ENCODE results near the gene COA3.
"Not testable (repeated sequence)": the region's sequence is repeated elsewhere in the genome, so short reads cannot be mapped to it uniquely, and the experiment has no call there.

COA3 gene

DNA sequence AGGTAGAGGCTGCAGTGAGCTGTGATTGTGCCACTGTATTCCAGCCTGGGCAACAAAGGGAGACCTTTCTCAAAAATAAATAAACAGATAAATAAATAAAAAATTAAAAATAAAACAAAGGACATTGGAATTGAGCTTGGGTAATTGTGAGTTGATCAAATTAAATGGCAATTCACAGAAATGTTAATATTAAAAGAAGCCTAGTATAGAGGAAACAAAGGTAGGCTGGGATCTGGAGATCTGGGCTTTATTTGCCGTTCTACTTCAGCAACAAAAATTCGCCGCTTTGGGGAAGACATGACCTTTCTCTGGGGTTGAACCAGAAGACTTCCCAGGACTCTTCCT, 25.6 kb downstream of the COA3 start:
- no peak for ATAC-seq (replicated peaks)
- Mint-ChIP-seq H3K4me1 (ENCODE audit: low read depth in 2 of 2) (peaks cover 10 to 12% of the 10 kb centered on the region in 2 donors), H3K27ac (peak overlapping the region; percentile 98 to 99), H3K4me3 (peak overlapping the region; percentile 100), H3K27me3 (peaks cover 8 to 10% of the 10 kb centered on the region in 2 donors), H3K36me3 (ENCODE audit: insufficient read depth) (peaks cover 27% of the 10 kb centered on the region), H3K9me3 (no peaks in the 10 kb centered on the region)
- no peak for DNase-seq

DNA sequence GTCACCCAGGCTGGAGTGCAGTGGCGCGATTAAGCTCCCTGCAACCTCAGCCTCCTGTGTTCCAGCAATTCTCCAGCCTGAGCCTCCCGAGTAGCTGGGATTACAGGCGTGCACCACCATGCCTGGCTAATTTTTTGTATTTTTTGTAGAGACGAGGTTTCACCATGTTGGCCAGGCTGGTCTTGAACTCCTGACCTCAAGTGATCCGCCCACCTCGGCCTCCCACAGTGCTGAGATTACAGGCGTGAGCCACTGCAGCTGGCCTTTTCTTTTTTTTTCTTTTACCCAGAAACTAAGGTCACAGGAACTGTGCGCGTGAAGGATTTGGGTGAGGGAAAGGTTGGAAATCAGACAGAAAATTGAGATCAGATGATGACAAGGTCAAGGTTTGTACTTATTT, 28.5 kb downstream of the COA3 start:
- ATAC-seq (replicated peaks); H3K27ac Mint-ChIP-seq; H3K4me3 Mint-ChIP-seq; DNase-seq; H3K9me3 Mint-ChIP-seq: not testable (repeated sequence)
- Mint-ChIP-seq H3K36me3 (ENCODE audit: insufficient read depth) (peaks cover 13% of the 10 kb centered on the region), H3K27me3 (peaks cover 26 to 35% of the 10 kb centered on the region in 2 donors), H3K4me1 (ENCODE audit: low read depth in 2 of 2) (peaks cover 10 to 12% of the 10 kb centered on the region in 2 donors)

DNA sequence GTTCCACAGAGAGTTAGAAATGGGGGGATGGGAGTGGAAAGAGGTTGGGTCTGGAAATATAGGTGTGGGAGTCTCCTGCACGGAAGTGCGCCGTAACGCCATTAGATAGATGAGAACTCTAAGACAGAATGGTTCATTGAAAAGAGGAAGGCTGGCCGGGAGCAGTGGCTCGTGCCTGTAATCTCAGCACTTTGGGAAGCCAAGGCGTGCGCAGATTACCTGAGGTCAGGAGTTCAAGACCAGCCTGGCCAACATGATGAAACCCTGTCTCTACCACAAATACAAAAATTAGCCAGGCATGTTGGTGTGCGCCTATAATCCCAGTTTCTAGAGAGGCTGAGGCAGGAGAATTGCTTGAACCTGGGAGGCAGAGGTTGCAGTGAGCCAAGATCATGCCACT, 30.5 kb downstream of the COA3 start:
- Mint-ChIP-seq H3K27me3 (peaks cover 42 to 54% of the 10 kb centered on the region in 2 donors), H3K27ac (peak overlapping the region in 1 of 2 donors; percentile 27)
- H3K9me3 Mint-ChIP-seq; H3K4me1 Mint-ChIP-seq (ENCODE audit: low read depth in 2 of 2); H3K4me3 Mint-ChIP-seq; ATAC-seq (replicated peaks); H3K36me3 Mint-ChIP-seq (ENCODE audit: insufficient read depth); DNase-seq: not testable (repeated sequence)

DNA sequence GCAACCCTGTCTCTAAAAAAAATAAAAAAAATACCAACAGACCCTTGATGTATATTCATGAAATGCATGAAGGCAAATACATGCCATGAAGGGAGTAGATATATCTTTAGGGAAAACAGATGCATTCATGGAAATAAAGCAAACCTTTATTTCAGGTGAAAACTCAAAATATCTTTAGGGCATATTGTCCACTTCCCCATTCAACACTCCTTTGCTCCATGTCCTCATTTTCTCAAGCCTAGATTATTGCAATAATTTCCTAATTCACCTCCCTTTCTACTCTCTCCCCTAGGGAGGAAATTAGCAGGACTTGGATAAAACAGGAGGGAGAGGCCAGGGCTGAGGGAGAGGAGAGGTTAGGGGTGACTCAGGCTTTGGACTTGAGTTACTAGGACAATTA, 31.0 kb downstream of the COA3 start:
- H3K27ac Mint-ChIP-seq = no peak overlapping the region
- H3K4me1 Mint-ChIP-seq (ENCODE audit: low read depth in 2 of 2) = peaks cover 0 to 5% of the 10 kb centered on the region in 2 donors
- ATAC-seq (replicated peaks) (no peak), DNase-seq (no peak)
- no peak overlapping the region for H3K4me3 Mint-ChIP-seq
- H3K36me3 Mint-ChIP-seq (ENCODE audit: insufficient read depth) = peaks cover 10% of the 10 kb centered on the region
- H3K27me3 Mint-ChIP-seq = peaks cover 47 to 59% of the 10 kb centered on the region in 2 donors
- H3K9me3 Mint-ChIP-seq = no peaks in the 10 kb centered on the region

DNA sequence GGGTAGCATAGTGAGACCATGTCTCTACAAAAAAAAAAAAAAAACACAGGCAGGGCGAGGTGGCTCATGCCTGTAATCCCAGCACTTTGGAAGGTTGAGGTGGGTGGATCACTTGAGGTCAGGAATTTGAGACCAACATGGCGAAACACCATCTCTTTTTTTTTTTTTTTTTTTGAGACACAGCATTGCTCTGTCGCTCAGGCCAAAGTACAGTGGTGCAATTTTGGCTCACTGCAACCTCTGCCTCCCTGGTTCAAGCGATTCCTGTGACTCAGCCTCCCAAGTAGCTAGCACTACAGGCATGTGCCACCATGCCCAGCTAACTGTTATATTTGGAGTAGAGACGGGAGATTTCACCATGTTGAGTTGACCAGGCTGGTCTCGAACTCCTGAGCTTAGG, 32.4 kb downstream of the COA3 start:
- Mint-ChIP-seq H3K27me3 (peaks cover 59 to 71% of the 10 kb centered on the region in 2 donors), H3K27ac (no peak overlapping the region), H3K4me3 (no peak overlapping the region), H3K9me3 (no peaks in the 10 kb centered on the region), H3K4me1 (ENCODE audit: low read depth in 2 of 2) (peaks cover 4 to 5% of the 10 kb centered on the region in 2 donors), H3K36me3 (ENCODE audit: insufficient read depth) (peaks cover 6% of the 10 kb centered on the region)
- no peak for DNase-seq
- no peak for ATAC-seq (replicated peaks)

DNA sequence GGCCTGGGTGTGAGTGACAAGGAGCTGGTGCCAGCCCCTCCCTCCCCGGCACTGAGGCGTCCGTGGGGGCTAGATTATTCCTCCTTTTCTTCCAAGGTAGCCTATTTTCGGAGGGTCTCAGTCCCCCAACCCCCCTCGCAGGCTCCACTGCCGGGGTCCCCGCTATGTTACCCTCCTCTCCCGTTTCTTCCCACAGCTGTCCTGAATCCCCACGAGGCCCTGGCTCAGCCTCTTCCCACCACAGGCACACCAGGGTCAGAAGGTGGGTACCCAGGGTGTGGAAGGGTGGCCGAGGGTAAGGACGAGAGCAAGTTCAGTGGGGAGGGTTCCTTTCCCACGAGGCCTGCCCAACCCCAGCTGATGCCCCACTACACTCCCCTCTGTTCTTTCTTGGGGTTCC, 36.9 kb downstream of the COA3 start:
- H3K4me1 Mint-ChIP-seq (ENCODE audit: low read depth in 2 of 2) = peaks cover 4 to 5% of the 10 kb centered on the region in 2 donors
- no peak for DNase-seq
- peaks cover 63 to 90% of the 10 kb centered on the region in 2 donors for H3K27me3 Mint-ChIP-seq
- no peak overlapping the region for H3K27ac Mint-ChIP-seq
- no peaks in the 10 kb centered on the region for H3K9me3 Mint-ChIP-seq
- ATAC-seq (replicated peaks) = no peak
- H3K36me3 Mint-ChIP-seq (ENCODE audit: insufficient read depth) = peaks cover 6% of the 10 kb centered on the region
- H3K4me3 Mint-ChIP-seq = peak overlapping the region; percentile 63 to 67

DNA sequence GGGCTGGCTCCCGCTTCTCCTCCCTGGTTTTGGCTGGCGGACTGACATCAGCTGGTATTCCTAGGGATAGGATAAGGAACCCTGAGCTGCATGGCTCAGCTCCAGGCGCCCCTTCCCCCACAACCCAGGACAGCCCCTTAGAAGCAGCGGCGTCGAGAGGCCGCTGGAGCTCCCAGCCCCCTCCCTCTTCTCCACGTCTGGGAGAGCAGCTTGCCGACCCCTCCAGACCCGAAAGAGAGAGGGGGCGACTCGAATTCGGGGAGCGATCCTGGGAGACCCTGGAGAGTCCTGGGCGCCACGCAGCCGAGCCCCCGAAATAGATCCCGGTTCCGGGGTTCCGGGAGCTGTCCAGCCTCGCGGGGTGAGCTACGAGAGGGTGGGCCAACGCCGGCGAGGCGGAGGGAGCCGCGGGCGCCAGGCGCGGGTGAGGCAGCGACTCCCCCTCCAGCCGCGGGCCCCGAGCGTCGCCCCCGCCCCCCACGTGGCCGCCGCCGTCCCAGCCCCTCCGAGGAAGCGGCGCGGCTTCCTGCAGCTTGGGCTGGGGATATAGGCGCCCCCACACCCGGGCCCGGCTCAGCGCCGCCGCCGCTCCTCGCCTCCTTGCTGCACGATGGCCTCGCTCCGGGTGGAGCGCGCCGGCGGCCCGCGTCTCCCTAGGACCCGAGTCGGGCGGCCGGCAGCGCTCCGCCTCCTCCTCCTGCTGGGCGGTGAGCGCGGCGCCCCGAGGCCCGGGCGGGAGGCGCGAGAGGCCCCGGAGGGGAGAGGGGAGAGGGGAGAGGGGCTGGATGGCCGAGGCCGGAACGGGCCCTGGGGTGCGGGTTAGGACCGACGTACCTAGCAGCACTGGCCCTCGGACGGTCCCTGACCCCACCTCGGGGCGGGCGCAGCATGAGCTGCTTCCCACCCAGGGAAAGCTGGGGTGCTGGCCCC, 37.6 kb downstream of the COA3 start, which contains the start of gene RAMP2:
TSS of gene RAMP2 (plus strand) at position 576 of the 930 bp plus-strand sequence. CDS start at position 611, 35 bp downstream.
- DNase-seq (no peak), ATAC-seq (replicated peaks) (peak; percentile 47)
- Mint-ChIP-seq H3K27ac (no peak within 1 kb of the TSS), H3K36me3 (ENCODE audit: insufficient read depth) (peaks cover 6% of the 10 kb centered on the region), H3K4me3 (peak within 1 kb of the TSS; percentile 63 to 67), H3K9me3 (no peaks in the 10 kb centered on the region), H3K27me3 (peaks cover 67 to 94% of the 10 kb centered on the region in 2 donors), H3K4me1 (ENCODE audit: low read depth in 2 of 2) (peaks cover 4 to 5% of the 10 kb centered on the region in 2 donors)

DNA sequence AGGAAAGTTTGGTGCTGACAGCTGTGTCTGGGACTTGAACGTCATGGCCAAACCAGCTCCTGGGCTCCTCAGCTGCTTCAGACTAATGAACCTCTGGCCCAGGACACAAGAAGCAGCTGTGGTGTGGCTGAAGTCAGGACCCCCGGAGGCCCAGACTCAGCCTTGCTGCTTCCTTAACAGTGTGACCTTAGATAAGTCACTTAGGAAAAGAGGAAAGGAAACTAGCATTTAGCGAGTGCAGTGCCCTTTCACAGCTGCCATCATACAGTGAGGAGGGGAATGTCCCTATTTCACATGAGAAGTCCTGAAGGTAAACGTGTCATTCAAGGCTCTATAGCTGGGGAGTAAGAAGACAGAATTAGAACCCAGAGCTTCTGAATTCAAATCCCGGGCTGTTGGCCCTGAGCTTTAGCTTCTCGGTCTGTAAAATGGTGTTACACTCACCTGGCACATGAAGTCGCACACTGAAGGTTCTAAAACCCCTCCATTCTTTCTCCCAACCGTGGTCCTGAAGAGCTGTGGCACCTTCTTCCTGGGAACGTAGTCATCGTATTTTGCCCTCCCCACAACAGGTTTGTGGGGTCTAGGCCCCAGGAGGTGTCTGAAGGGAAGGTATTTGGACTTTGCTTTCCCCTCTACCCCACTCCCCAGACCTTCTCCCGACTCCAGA, 38.4 kb downstream of the COA3 start:
- Mint-ChIP-seq H3K27ac (no peak overlapping the region), H3K36me3 (ENCODE audit: insufficient read depth) (peaks cover 6% of the 10 kb centered on the region), H3K4me1 (ENCODE audit: low read depth in 2 of 2) (peaks cover 4 to 5% of the 10 kb centered on the region in 2 donors), H3K9me3 (no peaks in the 10 kb centered on the region), H3K4me3 (peak overlapping the region; percentile 49 to 63), H3K27me3 (peaks cover 66 to 94% of the 10 kb centered on the region in 2 donors)
- peak; percentile 37 for ATAC-seq (replicated peaks)
- DNase-seq = no peak

DNA sequence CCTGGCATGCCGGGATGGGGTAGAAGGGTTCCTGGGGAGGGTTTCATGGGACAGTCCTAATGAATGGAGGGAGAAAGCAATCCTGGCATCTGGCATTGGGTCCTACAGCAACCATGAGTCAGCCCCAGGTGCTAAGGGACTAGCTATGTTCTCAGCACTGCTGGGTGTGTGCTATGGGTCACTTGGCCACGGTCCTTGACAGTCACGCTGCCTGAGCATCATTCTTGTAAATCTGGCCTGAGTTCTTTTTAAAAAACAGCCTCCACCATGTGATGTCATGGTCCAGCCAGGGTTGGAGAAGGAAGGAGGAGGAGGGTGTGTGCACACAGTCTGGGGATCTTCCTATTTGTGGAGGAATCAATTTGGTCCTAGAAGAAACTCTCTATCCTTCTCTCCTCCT, 43.7 kb downstream of the COA3 start:
- H3K36me3 Mint-ChIP-seq (ENCODE audit: insufficient read depth) = no peaks in the 10 kb centered on the region
- no peaks in the 10 kb centered on the region for H3K4me1 Mint-ChIP-seq (ENCODE audit: low read depth in 2 of 2)
- H3K27ac Mint-ChIP-seq = no peak overlapping the region
- no peak for DNase-seq
- H3K27me3 Mint-ChIP-seq = peaks cover 31 to 81% of the 10 kb centered on the region in 2 donors
- no peak overlapping the region for H3K4me3 Mint-ChIP-seq
- no peak for ATAC-seq (replicated peaks)
- H3K9me3 Mint-ChIP-seq = no peaks in the 10 kb centered on the region

DNA sequence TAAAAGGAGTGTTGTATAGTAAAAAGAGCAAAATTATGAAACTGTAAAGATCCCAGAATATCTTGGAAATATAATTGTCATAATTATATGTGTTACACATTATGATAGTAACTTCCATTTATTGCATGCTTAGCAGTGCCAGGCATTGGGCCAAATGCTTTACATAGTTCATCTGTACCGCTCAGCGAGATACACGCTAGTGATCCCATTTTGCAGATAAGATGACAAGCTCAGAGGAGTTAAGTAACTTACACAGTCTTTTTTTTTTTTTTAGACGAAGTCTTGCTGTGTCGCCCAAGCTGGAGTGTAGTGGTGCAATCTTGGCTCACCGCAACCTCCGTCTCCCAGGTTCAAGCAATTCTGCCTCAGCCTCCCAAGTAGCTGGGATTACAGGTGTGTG, 46.9 kb downstream of the COA3 start:
- peaks cover 26 to 78% of the 10 kb centered on the region in 2 donors for H3K27me3 Mint-ChIP-seq
- ATAC-seq (replicated peaks) (no peak), DNase-seq (no peak)
- H3K9me3 Mint-ChIP-seq = no peaks in the 10 kb centered on the region
- no peak overlapping the region for H3K4me3 Mint-ChIP-seq
- no peaks in the 10 kb centered on the region for H3K4me1 Mint-ChIP-seq (ENCODE audit: low read depth in 2 of 2)
- no peak overlapping the region for H3K27ac Mint-ChIP-seq
- no peaks in the 10 kb centered on the region for H3K36me3 Mint-ChIP-seq (ENCODE audit: insufficient read depth)

DNA sequence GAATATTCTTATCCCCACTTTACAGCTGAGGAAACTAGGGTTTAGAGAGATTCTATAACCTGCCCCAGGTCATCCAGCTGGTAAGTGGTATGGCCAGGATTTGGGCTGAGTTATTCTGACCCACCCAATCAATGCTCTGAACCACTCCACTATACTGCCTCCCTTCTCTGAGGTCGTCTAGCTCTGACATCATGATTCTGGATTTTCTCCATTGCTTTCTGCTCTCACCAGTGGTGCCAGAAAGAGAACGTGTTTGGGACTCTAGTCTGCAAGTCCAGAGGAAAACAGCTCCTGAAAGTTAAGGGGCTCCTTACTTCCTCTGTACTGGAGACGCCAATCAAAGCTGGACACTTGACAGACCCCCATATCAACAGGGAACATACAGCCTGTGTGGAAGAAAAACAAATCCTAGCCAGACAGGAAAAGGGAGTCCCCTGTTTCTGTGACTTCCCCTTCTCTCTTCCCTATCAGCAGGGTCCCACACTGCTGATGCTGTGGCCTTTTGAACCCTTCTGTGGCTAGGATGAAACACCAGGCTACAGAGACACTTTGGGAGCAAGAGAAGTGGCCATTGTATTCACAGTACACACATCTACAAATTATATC, 47.7 kb downstream of the COA3 start:
- DNase-seq (no peak), ATAC-seq (replicated peaks) (no peak)
- H3K4me1 Mint-ChIP-seq (ENCODE audit: low read depth in 2 of 2) = no peaks in the 10 kb centered on the region
- H3K27me3 Mint-ChIP-seq = peaks cover 20 to 70% of the 10 kb centered on the region in 2 donors
- no peaks in the 10 kb centered on the region for H3K9me3 Mint-ChIP-seq
- no peak overlapping the region for H3K27ac Mint-ChIP-seq
- no peaks in the 10 kb centered on the region for H3K36me3 Mint-ChIP-seq (ENCODE audit: insufficient read depth)
- no peak overlapping the region for H3K4me3 Mint-ChIP-seq

DNA sequence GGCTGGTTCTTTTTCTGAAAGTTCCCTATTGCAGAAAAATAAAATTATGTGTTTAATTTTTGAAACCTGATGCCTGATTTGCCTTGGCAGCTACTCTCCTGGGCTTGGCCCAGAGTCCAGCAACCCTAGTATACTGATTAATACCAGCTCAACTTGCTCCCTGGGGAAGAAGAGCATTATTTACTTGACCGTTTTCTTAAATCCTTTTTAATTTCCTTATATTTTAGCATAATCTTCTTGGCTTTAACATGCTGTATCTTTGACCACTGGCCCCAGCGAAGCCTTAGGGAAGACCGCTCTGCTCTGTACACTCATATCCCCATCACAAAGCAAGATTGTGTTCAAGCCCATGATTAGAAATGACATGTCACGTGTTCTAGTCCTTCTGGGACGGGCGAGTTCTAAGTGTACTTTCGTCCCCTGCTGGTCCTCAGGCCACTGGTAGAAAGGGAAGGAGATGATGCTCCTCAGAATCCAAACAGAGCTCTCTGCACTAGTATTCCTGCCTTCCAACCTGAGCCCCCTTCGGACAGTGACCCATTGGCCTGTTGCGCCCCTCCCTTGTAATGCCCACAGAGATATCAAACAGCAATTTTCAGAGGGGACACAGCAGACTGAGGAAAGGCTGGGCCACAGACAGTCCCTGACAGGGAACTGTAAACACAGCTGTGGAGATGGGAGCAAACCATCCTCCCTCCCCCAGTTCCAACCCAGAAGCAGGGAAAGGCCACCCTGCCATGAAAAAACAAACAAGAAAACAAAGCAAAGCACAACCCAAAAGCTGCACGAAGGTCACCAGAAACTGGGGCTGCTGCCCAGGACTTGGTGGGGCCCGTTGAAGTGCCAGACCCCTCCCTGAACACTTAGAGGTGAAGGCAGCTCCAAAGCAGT, 49.4 kb downstream of the COA3 start:
- Mint-ChIP-seq H3K9me3 (no peaks in the 10 kb centered on the region), H3K36me3 (ENCODE audit: insufficient read depth) (peaks cover 9% of the 10 kb centered on the region), H3K4me1 (ENCODE audit: low read depth in 2 of 2) (peaks cover 7 to 8% of the 10 kb centered on the region in 2 donors), H3K4me3 (no peak overlapping the region), H3K27ac (no peak overlapping the region), H3K27me3 (peaks cover 8 to 54% of the 10 kb centered on the region in 2 donors)
- DNase-seq (no peak), ATAC-seq (replicated peaks) (no peak)

All from effector memory CD8-positive, alpha-beta T cell (primary cell).